ENCODE data around the gene FPR2.
"Not testable (repeated sequence)": the region's sequence is repeated elsewhere in the genome, so short reads cannot be mapped to it uniquely, and the experiment has no call there.

FPR2 gene, protein sequence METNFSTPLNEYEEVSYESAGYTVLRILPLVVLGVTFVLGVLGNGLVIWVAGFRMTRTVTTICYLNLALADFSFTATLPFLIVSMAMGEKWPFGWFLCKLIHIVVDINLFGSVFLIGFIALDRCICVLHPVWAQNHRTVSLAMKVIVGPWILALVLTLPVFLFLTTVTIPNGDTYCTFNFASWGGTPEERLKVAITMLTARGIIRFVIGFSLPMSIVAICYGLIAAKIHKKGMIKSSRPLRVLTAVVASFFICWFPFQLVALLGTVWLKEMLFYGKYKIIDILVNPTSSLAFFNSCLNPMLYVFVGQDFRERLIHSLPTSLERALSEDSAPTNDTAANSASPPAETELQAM

DNA sequence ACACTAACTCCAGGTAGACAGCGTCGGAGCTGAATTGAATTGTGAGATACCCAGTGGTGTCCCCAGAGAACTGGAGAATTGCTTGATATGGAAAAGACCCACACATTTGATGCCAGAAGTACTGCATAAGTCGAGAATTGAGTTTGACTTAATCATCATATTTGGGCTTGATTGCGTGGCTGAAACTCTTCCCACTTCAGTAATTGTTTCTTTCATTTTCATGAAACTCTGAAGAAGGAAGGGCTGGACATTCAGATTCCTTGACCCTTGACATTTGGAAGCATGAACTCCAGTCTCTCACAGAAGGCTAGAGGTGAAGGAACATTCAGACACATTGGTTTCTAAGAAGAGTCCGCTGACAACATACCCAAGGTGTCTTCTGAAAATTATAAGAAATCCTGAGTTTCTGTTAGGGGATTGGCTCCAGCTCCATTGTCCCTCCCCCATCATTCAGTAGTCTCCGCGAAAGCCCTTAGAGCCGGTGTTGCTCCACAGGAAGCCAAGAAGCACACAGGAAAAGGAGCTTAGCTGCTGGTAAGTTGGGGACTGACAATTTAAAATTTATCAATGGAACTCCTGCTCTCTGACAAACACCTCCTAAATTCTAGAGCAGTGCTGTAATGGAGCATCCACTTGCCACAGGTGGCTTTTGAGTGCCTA, at the start of gene FPR2:
FPR2 (plus strand) TSS at position 484 of the 660 bp plus-strand sequence. CDS start 7,479 bp downstream, outside the sequence.
- DNase-seq (ENCODE audit: low read depth): no peak

DNA sequence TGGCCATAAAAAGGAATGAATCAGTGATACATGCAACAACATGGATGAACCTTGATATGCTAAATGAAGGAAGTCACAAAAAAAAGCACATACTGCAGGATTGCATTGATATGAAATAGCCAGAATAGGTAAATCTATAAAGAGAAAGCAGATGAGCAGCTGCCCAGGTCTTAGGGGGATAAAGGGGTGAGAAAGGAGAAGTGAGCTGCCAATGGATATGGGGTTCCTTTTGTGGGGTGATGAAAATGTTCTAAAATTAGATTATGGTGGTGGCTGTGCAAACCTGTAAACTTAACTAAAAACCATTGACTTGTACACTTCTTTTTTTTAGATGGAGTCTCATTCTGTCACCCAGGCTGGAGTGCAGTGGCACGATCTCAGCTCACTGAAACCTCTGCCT, 49.3 kb upstream of the FPR2 start:
- no peak for DNase-seq (ENCODE audit: low read depth)

DNA sequence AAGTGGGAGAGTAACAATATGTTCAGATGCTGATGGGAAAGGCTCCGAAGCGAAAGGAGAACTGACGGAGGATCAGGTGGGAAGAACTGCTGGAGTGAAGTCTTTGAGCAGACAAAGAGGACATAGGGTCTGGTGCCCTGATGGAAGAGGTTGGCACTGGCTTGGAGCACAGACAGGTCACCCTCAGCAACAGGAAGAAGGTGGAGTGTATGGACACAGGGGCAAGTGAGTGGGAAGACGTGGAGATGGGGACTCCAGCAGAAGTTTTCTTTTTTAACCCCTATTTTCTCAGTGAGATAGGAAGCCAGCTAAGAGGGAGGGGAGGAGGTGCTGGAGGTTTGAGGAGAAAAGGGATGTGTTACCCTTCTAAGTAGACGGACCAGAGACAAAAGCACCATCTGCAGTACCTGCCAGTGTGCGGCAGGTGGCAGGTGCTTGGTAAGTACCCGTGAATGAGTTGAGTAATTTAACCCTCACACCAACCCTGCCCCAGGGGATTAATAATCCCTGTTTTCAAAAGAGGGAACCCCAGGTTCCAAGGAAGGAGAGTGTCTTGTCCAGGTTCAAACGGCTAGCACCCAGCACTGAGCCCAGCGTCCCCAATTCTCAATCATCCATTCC, 48.4 kb upstream of the FPR2 start:
- DNase-seq (ENCODE audit: low read depth): no peak

DNA sequence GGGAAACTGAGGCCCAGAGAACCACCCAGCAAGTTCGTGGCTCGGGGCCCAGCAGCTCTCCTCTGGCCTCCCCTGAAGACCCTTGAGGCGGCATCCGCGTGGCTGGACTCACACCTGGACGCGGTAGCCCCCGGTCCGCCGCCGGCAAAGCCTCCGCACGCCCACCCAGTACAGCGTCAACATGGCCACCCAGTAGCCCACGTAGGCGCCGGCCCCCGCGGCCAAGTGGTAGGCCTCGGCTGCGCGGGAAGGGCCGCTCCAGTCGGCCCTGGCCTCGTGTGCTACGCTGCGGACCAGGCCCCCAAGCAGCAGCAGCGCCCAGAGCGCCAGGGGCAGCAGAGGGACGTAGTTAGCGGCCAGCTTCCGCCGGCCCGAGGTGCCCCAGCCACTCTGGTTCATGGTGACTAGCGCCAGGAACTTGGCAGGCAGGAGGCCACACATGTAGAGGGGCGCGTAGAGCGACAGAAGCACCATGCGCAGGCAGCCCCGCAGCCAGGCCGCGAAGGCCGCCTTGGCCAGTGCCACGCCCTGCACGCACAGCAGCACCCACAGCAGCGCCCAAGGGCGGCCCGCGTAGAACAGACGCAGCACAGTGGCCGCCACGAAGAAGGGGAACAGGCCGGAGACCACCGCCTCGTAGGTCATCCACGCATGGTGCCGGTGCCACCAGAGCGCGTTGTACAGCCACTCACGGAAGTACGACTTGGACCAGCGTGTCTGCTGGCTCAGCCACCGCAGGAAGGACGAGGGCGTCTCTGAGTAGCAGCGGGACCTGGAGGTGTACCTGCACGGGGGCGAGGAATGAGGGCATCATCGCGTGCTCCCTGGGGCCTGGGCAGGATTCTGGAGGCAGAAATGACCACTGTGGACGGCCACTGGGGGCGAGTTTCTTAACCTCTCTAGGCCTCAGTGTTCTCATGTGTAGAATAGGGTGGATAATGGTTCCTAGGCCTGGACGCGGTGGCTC, 47.4 kb upstream of the FPR2 start:
- DNase-seq (ENCODE audit: low read depth): no peak

DNA sequence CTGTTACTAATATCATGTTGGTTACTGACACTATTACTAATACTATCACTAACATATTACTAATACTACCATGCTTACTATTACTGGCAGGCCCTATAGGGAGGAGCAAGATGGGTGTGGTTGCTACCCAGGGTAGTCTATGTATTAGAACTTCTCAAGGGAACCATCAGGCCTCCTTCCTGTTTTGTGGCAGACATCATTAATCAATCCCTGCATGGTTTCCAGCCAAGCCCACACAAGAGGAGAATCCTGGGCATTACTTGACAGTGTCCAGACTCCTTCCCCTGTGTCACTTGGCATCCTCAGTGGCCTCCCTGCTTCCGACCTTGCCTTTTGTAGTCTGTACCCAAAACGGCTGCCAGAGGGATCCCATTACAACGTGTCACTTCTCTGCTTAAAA, 46.1 kb upstream of the FPR2 start:
- DNase-seq (ENCODE audit: low read depth): no peak

DNA sequence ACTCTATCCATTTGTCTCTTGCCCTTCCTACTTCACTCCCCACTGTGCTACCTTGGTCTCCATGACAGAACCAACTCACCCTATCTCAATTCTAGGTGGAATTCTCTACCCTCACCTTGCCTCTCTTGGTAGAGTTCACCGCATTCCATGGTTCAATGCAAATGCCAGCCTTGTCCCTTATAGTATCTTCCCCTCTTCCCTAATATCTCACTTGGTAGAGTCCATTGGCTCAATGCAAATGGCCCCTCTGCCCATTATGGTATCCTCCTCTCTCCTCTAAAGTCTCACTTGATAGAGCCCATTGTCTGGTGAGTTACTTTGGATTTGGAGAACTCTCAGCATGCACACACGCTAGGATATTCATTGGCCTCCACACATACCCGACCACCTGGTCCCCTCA, 45.1 kb upstream of the FPR2 start:
- DNase-seq (ENCODE audit: low read depth): no peak

DNA sequence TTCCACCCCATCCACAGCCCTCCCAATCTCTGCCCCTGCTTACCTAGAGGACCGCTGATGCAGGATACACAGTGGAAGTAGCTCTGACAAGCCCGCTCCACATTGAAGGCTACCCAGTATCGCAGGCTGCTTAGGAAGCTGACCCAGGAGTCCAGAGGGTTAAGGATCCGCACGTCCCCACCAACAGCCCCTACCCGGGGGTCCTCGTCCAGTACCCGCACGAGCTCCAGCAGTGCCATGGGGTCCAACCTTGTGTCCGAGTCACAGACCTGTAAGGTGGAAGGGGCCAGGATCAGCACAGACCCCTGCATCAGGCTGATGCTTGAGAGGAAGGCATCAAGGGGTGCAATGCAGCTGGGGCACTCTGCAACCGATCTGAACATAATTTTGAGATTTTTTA, 44.1 kb upstream of the FPR2 start:
- DNase-seq (ENCODE audit: low read depth): no peak

DNA sequence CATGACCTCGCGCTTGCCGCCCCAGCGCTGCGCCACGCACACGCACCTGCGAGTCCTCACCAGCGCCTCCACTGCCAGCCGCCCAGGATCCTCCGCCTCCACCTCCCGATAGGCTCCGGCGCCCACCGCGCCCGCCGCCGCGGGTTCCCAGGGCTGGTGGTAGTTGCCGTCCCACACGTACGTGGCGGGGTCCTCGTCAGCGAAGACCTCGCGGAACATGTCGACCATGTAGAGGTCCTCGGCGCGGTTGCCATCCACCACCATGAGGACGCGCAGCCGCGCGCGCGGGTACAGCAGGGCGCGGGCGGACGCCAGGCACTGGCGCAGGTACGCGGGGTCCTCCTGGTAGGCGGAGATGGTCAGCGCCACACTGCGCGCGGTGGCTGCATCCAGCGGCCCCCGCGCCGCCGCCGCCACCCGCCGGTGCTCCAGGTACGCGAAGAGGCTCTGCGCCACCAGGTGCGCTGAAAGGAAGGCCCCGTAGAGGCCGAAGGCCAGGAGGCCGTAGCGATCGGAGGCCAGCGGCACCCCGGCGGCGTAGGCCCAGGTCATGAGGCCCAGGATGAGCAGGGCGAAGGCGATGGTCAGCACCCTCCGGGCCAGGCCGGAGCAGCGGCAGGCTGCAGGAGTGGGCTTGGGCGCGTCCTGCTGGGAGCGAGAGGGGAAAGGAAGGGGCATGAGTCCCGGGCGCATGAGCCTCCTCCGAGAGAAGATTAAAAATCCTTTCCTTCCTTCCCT, 41.6 kb upstream of the FPR2 start:
- no peak for DNase-seq (ENCODE audit: low read depth)

DNA sequence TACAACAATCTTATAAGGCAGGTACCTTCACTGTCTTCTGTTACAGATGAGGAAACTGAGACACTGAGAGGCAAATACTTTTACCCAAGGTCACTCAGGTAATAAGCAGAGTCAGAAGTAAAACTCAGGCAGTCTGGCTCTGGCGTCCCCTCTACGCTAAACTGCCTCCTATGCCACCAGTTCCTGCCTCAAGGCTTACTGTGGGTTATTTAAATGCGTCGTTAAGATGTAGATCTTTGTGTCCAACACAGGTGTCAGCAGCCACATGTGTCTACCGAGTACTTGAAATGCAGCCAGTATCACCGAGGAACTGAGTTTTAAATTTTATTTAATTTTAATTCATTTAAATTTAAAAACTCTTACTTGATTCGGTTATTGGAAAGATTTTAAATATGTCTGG, 39.1 kb upstream of the FPR2 start:
- DNase-seq (ENCODE audit: low read depth): no peak

DNA sequence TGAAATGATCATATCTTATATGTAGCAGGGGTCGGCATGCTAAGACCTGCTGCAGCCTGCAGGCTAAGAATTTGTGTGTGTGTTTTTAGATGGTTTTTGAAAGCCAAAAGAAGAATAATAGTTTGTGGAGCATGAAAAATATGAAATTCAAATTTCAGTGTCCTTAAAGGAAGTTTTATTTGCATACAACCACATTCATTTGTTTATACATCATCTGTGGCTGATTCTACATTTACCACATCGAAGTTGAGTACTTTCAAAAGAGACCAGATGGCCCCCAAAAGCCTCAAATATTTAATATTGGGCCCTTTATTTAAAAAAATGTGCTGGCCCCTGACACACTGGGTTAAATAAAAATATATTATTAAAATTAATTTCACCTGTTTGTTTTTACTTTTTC, 38.5 kb upstream of the FPR2 start:
- no peak for DNase-seq (ENCODE audit: low read depth)

DNA sequence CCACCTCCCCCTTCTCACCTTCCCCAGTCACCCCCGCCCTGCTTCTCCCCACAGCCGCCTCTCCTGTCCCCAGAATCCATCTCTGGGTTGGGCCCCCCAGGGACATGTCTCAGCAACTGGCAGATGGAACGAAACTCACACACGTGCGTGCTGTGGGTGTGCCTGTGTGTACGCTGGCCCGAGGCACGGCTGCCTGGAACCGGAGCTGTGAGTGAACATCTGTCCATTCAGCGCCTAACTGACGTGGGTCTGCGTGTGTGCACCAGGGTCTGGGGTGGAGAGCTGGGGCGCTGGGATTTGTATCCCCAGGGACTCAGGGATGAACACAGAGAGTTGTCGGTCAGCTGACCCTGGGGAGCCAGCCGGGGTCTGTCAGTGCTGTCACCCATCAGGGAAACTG, 36.4 kb upstream of the FPR2 start:
- DNase-seq (ENCODE audit: low read depth): no peak

DNA sequence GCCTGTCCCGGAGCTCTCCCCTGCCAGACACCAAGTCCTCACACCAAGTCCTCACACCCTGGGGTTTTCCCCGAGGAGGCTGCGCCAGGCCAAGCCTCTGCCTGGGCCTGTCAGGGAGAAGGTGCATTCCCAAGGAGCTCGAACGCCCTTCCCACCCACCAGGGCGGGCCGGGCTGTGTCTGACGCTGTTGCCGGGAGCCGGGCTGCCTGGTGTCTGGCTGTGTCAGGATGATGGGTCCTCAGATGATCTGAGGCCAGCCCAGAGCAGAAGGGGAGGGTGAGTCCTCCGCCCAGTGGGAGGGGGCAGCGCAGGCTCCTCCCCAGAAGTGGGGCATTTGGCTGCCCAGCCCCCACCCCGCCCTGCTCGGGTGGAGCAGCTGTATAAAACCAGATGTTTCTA, 34.9 kb upstream of the FPR2 start:
- no peak for DNase-seq (ENCODE audit: low read depth)

DNA sequence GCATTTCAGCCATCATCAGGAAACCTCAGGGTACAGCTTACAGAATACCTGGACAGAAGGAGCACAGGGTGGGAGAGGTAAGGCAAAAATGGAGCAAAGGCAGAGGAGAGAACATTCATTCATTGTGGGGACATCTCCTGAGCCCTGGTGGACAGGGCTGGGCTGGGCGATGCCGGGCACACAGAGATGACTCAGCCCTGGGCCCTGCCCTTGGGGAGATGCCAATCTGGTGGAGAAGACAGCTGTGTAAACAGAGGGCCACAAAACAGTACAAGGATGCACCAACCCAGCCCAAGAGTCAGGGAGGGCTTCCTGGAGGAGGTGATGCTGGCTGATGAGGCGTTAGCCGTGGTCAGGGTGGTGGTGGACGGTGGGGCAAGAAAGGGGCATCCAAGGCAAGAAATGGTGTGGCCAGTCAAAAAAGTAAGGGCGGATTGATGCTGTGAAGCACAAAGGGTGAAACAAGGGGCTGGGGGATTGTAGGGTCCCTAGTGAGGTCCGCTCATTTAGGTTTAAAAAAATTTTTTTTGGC, 33.6 kb upstream of the FPR2 start:
- no peak for DNase-seq (ENCODE audit: low read depth)

DNA sequence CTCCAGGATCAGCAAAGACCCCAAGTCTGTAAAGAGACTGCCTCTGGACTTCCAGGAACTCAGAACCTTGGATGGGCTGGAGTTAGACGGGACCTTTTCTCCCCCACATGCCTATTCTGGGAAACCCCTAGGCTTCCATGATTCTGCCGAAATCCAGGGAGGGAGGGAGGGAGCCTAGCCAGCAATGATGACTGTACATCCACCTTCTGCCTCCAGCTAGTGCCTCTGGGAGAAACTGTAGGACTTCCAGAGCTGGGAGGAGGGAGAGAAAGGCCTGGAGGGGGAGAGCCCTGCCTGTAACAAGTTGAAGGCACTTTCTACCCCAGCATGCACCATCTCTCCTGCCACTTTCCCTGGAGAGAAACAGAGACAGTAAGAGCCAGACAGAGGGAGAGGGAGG, 31.2 kb upstream of the FPR2 start:
- no peak for DNase-seq (ENCODE audit: low read depth)

DNA sequence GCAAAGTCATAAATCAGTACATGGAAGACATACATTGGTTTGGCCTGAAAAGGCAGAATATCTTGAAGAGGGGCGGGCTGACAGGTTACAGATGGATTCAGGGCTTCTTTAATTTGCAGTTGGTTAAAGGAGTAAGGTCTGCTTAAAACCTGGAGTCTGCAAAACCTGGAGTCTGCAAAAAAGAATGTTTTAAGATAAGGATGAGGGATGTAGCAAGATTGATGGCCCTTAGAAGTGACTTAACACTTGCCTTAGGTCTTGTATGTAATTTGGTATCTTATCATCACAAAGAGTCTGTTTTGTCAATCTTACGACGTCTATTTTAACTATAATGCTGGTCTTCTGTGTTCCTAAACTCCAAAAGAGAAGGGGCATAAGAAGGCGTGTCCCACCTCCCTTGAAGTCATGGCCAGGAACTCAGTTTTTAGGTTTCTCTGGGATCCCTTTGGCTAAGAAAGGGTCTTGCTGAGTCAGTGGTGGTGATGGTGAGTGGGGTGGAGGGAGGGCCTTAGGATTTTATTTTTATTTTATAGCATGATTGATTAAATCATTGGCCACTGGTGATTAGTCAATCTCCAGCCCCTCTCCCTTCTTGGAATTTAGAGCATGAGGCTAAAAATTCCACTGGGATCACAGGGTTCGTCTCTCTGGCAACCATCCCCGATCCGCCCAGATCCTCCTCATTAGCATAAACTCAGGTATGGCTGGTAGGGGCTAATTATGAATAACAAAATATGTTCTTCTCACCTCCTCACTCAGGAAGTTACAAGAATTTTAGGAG, 27.0 kb upstream of the FPR2 start:
- no peak for DNase-seq (ENCODE audit: low read depth)

DNA sequence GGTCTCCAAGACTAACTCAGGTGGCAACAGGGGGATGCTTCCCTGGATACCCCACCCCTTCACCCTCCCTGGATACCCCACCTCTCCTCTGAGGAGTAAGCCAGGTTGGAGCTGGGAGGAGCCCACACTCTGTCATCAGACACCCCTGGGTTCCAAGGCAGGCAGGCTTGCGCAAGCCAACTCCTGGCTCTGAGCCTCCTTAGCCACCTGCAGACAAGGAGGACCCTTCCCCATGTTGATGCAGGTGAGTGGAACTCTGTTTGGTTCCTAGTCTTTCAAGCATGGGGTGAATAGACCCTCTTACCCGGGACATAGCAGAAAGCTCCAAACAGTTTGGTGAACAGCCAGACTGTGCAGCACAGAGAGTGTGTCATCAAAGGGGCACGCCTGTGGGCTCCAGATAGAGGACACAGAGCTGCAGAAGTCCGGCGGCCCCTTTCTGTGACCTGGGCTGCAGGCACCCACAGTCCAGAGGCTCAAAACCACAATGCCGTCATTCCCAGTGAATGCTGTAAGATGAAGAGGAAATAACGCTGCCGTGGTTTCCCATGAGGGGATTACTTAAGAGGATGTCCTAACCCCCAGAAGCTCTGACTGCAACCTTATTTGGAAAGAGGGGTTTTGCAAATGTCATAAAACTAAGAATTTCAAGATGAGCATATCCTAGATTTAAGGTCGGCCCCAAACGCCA, 25.1 kb upstream of the FPR2 start:
- DNase-seq (ENCODE audit: low read depth): no peak

DNA sequence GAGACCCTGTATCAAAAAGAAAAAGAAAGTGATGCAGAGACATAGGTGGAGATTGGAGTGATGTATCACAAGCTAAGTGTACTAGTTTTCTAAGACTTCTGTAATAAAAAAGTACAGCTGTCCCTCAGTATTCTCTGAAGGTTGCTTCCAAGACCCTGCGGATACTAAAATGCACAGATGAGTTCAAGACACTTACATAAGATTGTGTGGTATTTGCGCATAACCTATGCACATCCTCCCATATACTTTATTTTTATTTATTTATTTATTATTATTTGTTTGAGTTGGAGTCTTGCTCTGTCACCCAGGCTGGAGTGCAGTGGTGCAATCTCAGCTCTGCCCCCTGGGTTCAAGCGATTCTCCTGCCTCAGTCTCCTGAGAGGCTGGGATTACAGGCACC, 23.6 kb upstream of the FPR2 start:
- no peak for DNase-seq (ENCODE audit: low read depth)

DNA sequence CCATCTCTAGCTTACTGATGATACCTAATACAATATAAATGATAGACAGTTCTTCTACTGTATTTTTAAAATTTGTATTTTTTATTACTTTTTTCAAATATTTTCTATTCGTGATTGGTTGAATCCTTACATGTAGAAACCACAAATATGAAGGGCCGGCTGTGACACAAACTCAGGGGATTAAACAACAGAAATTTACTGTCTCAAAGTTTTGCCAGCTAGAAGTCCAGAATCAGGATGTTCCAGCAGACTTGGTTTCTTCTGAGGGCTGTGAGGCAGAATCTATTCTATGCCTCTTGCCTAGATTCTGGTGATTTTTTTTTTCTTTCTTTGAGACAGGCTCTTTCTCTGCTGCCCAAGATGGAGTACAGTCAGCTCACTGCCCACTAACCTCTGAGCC, 23.1 kb upstream of the FPR2 start:
- DNase-seq (ENCODE audit: low read depth): no peak

DNA sequence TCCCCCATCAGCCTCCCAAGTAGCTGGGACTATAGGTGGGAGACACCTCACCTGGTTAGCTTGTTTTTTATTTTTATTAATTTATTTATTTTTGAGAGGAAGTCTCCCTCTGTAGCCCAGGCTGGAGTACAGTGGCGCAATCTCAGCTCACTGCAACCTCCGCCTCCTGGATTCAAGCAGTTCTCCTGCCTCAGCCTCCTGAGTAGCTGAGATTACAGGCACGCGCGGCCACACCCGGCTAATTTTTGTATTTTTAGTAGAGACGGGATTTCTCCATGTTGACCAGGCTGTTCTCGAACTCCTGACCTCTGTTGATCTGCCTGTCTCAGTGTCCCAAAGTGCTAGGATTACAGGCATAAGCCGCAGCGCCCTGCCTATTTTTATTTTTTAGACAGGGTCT, 22.5 kb upstream of the FPR2 start:
- DNase-seq (ENCODE audit: low read depth): not testable (repeated sequence)

Data from stimulated activated CD8-positive, alpha-beta memory T cell treated with anti-CD3 and anti-CD28 coated beads, Interleukin-12 subunit alpha, Interleukin-12 subunit beta, amount 100 ng/mL, for 1 hour (primary cell).